GM19468 (cell line): ENCODE results near the gene LAX1.
"Not testable (repeated sequence)": the region's sequence is repeated elsewhere in the genome, so short reads cannot be mapped to it uniquely, and the experiment has no call there.

Experiments used
- ATAC-seq: cut with Tn5 transposase; IDR thresholded peaks from one replicate; pipeline ENCODE4 v1.9.1; 2021; ENCODE audit warnings: mild to moderate bottlenecking, moderate library complexity, moderate number of reproducible peaks; ENCODE audit not compliant: unreplicated experiment; ENCODE audit errors: extremely low read depth

The LAX1 gene

GRCh38 chr1:203764105-203765028, 616 bp upstream of the LAX1 start:
- no peak for ATAC-seq

- no peak for ATAC-seq
Measured at GRCh38 chr1:203768256-203768655, 3.3 kb downstream of the LAX1 start.

- ATAC-seq: no peak
Measured at GRCh38 chr1:203769505-203770343, 4.7 kb downstream of the LAX1 start.

- no peak for ATAC-seq
Measured at GRCh38 chr1:203771901-203772301, 6.9 kb downstream of the LAX1 start.

- no peak for ATAC-seq
Measured at GRCh38 chr1:203772836-203773235, 7.9 kb downstream of the LAX1 start.

GRCh38 chr1:203776636-203777035, 11.7 kb downstream of the LAX1 start:
- no peak for ATAC-seq

GRCh38 chr1:203777596-203777995, 12.6 kb downstream of the LAX1 start:
- no peak for ATAC-seq

GRCh38 chr1:203778146-203778545, 13.2 kb downstream of the LAX1 start:
- ATAC-seq: no peak

- ATAC-seq: no peak
Measured at GRCh38 chr1:203778789-203779188, 13.8 kb downstream of the LAX1 start.

- no peak for ATAC-seq
Measured at GRCh38 chr1:203781962-203782361, 17.0 kb downstream of the LAX1 start.

GRCh38 chr1:203789966-203790365, 25.0 kb downstream of the LAX1 start:
- ATAC-seq: no peak

GRCh38 chr1:203791498-203791897, 26.5 kb downstream of the LAX1 start:
- ATAC-seq: no peak

GRCh38 chr1:203792486-203792885, 27.5 kb downstream of the LAX1 start:
- no peak for ATAC-seq

GRCh38 chr1:203793561-203793960, 28.6 kb downstream of the LAX1 start:
- ATAC-seq: not testable (repeated sequence)

- ATAC-seq: no peak
Measured at GRCh38 chr1:203794764-203795440, 29.9 kb downstream of the LAX1 start.

- ATAC-seq: peak; percentile 92
Measured at GRCh38 chr1:203795441-203796235, 30.7 kb downstream of the LAX1 start, which contains the start of the genes ZBED6 and ZC3H11A. Gene ZBED6 (plus strand): TSS chr1:203795623. CDS start chr1:203797523, 1,900 bp downstream. Gene ZC3H11A (plus strand): TSS chr1:203795623. CDS start chr1:203817071, 21,448 bp downstream.

- no peak for ATAC-seq
Measured at GRCh38 chr1:203796236-203796605, 31.2 kb downstream of the LAX1 start.

- ATAC-seq: no peak
Measured at GRCh38 chr1:203797216-203797615, 32.2 kb downstream of the LAX1 start.

- ATAC-seq: no peak
Measured at GRCh38 chr1:203797948-203798655, 33.1 kb downstream of the LAX1 start.
